Measurements from ENCODE around the gene TIGD4.
"Not testable (repeated sequence)": the region's sequence is repeated elsewhere in the genome, so short reads cannot be mapped to it uniquely, and the experiment has no call there.

The TIGD4 gene

GRCh38 chr4:152778656-152779512 lies 646 bp downstream of the TIGD4 start:
- peak; percentile 67 for DNase-seq

- DNase-seq: no peak
Observed at GRCh38 chr4:152777488-152777887, 2.0 kb downstream of the TIGD4 start.

GRCh38 chr4:152776352-152776751 lies 3.2 kb downstream of the TIGD4 start:
- no peak for DNase-seq

- no peak for DNase-seq
Observed at GRCh38 chr4:152773953-152774352, 5.6 kb downstream of the TIGD4 start.

- no peak for DNase-seq
Observed at GRCh38 chr4:152773339-152773738, 6.2 kb downstream of the TIGD4 start.

GRCh38 chr4:152771741-152772533 lies 7.6 kb downstream of the TIGD4 start:
- DNase-seq: no peak

GRCh38 chr4:152765069-152765737 lies 14.3 kb downstream of the TIGD4 start:
- not testable (repeated sequence) for DNase-seq

GRCh38 chr4:152763796-152764195 lies 15.7 kb downstream of the TIGD4 start:
- no peak for DNase-seq

GRCh38 chr4:152748619-152749018 lies 30.9 kb downstream of the TIGD4 start:
- DNase-seq: no peak

GRCh38 chr4:152747444-152747843 lies 32.1 kb downstream of the TIGD4 start:
- DNase-seq: no peak

- no peak for DNase-seq
Observed at GRCh38 chr4:152738827-152739226, 40.7 kb downstream of the TIGD4 start.

GRCh38 chr4:152735906-152736305 lies 43.6 kb downstream of the TIGD4 start:
- no peak for DNase-seq

GRCh38 chr4:152735396-152735859 lies 44.1 kb downstream of the TIGD4 start:
- DNase-seq: no peak

GRCh38 chr4:152734699-152735050 lies 44.9 kb downstream of the TIGD4 start:
- no peak for DNase-seq

- no peak for DNase-seq
Observed at GRCh38 chr4:152734015-152734698, 45.4 kb downstream of the TIGD4 start.

GRCh38 chr4:152731997-152732396 lies 47.5 kb downstream of the TIGD4 start:
- DNase-seq: no peak

- no peak for DNase-seq
Observed at GRCh38 chr4:152729466-152729865, 50.1 kb downstream of the TIGD4 start.

GRCh38 chr4:152728343-152728742 lies 51.2 kb downstream of the TIGD4 start:
- no peak for DNase-seq

- no peak for DNase-seq
Observed at GRCh38 chr4:152727784-152728183, 51.7 kb downstream of the TIGD4 start.

GRCh38 chr4:152724494-152724893 lies 55.0 kb downstream of the TIGD4 start:
- DNase-seq: no peak

GRCh38 chr4:152723236-152723635 lies 56.3 kb downstream of the TIGD4 start:
- DNase-seq: no peak

- DNase-seq: no peak
Observed at GRCh38 chr4:152719801-152720556, 59.6 kb downstream of the TIGD4 start.

Data from activated CD8-positive, alpha-beta memory T cell treated with anti-CD3 and anti-CD28 coated beads, Interleukin-2, amount 50 U/mL, for 48 hours (primary cell).